ENCODE data around the gene CENPW. TPM values are rescaled to one million over a fixed set of nuclear protein-coding genes. Genes with fewer than 3 reads are reported as not detected.

The CENPW gene
- total RNA-seq, 1 experiment from 2014 or later = 13.6 TPM

DNA sequence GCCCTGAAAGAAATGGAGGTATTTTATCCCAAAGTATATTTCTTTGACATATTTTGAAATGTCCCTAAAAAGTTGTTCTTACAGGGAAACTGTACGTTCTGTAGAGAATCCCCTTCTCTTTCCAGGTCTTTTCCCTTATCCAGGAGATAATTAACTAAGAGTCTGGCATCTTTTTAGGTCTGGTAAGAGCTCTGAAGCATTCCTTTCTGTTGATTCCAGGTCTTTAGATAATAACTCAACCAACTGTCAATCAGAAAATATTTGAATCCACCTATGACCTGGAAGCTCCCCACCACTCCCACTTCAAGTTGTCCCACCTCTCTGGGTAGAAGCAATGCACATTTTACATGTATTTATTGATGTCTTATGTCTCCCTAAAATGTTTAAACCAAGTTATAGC lies 26.0 kb upstream of the CENPW start:
- no peak overlapping the region for H3K9ac ChIP-seq (ENCODE audit: low read length)
- no peaks in the 10 kb centered on the region for H3K9me3 ChIP-seq (ENCODE audit: low read length)
- H3K9me2 ChIP-seq (replicated peaks; ENCODE audit: insufficient read depth, low read length) = no peaks in the 10 kb centered on the region
- no peak overlapping the region for H3K4me2 ChIP-seq (ENCODE audit: low read depth, low read length, poor library complexity, severe bottlenecking)
- no peak for DNase-seq
- H3K36me3 ChIP-seq (ENCODE audit: insufficient read depth, low read length) = no peaks in the 10 kb centered on the region
- no peaks in the 10 kb centered on the region for H3K27me3 ChIP-seq (ENCODE audit: low read length)
- no peak overlapping the region for H2AFZ ChIP-seq (ENCODE audit: low read length)
- H4K20me1 ChIP-seq (ENCODE audit: insufficient read depth, low read depth, low read length) = no peaks in the 10 kb centered on the region
- H3K4me1 ChIP-seq (ENCODE audit: low read length) = no peaks in the 10 kb centered on the region; the same call in 1 of the 2 replicates
- H3K27ac ChIP-seq (ENCODE audit: low read length) = no peak overlapping the region
- H3K4me3 ChIP-seq (ENCODE audit: low read length) = no peak overlapping the region
- no peaks in the 10 kb centered on the region for H3K79me2 ChIP-seq (ENCODE audit: low read length)

DNA sequence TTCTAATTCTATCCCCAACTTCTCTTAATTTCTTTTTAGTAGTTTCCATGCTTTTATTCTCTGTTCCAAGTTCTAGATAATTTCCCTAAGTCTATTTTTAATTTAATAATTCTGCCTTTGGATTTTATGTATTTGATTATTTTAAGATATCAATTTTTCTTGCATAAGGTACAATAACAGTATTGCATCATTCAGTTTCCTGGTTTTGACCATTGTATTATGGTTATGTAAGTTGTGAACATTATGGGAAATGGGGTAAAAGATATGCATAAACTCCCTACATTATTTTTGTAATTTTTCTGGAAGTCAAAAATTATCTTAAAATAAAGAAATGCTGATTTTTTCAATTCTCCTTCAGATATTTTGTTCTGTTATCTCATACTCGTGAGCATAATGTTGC lies 21.1 kb upstream of the CENPW start:
- H3K4me2 ChIP-seq (ENCODE audit: low read depth, low read length, poor library complexity, severe bottlenecking) = no peak overlapping the region
- H3K79me2 ChIP-seq (ENCODE audit: low read length) = no peaks in the 10 kb centered on the region
- H3K9ac ChIP-seq (ENCODE audit: low read length) = no peak overlapping the region
- no peaks in the 10 kb centered on the region for H3K9me2 ChIP-seq (replicated peaks; ENCODE audit: insufficient read depth, low read length)
- DNase-seq = no peak
- no peak overlapping the region for H3K27ac ChIP-seq (ENCODE audit: low read length)
- H3K27me3 ChIP-seq (ENCODE audit: low read length) = no peaks in the 10 kb centered on the region
- no peak overlapping the region for H3K4me3 ChIP-seq (ENCODE audit: low read length)
- H3K4me1 ChIP-seq (ENCODE audit: low read length) = no peaks in the 10 kb centered on the region
- H3K36me3 ChIP-seq (ENCODE audit: insufficient read depth, low read length) = no peaks in the 10 kb centered on the region
- no peaks in the 10 kb centered on the region for H3K9me3 ChIP-seq (ENCODE audit: low read length)
- H2AFZ ChIP-seq (ENCODE audit: low read length) = no peak overlapping the region
- no peaks in the 10 kb centered on the region; the same call in 1 of the 2 replicates for H4K20me1 ChIP-seq (ENCODE audit: insufficient read depth, low read depth, low read length)

DNA sequence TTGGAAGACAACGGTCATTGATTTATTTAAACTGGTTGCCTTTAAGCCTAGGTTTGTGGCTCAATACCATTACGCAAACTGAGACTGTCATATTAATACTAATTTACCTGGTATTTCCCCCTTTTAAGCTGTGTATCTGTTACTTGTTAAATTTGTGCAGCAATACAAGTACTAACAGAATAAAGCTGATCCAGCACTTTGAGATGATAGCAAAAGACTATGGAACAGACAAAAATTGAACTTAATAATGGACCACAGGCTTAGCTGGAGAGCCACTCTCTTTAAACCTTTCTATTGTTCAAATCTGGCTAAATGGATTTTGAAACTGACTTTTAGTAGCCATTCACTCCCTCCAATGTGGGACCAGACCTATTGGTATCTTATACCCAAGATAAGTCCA lies 6.2 kb upstream of the CENPW start:
- no peak overlapping the region for H2AFZ ChIP-seq (ENCODE audit: low read length)
- H3K4me1 ChIP-seq (ENCODE audit: low read length) = no peaks in the 10 kb centered on the region
- H3K36me3 ChIP-seq (ENCODE audit: insufficient read depth, low read length) = no peaks in the 10 kb centered on the region
- no peaks in the 10 kb centered on the region for H3K9me3 ChIP-seq (ENCODE audit: low read length)
- H3K27me3 ChIP-seq (ENCODE audit: low read length) = no peaks in the 10 kb centered on the region
- H3K27ac ChIP-seq (ENCODE audit: low read length) = no peak overlapping the region
- no peaks in the 10 kb centered on the region for H3K79me2 ChIP-seq (ENCODE audit: low read length)
- H3K9me2 ChIP-seq (replicated peaks; ENCODE audit: insufficient read depth, low read length) = no peaks in the 10 kb centered on the region
- DNase-seq = no peak
- H3K4me2 ChIP-seq (ENCODE audit: low read depth, low read length, poor library complexity, severe bottlenecking) = no peak overlapping the region
- H3K4me3 ChIP-seq (ENCODE audit: low read length) = no peak overlapping the region
- H4K20me1 ChIP-seq (ENCODE audit: insufficient read depth, low read depth, low read length) = no peaks in the 10 kb centered on the region
- no peak overlapping the region for H3K9ac ChIP-seq (ENCODE audit: low read length)

DNA sequence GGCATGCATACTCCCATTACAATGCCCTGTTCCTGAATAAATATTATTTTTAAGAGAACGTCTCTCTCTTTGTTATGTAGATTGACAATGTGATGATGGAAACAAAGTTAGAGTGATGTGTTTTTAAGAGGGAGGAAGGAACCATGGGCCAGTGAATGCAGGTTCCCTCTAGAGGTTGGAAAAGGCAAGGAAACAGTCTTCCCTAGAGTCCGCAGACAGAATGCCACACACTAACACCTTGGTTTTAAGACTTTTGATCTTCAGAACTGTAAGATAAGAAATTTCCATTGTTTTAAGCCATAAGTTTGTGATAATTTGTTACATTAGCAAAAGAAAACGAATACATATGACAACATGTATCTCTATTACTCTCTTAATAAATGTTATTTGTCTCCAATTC lies 4.7 kb upstream of the CENPW start:
- Histone ChIP-seq H3K79me2 (ENCODE audit: low read length) (no peaks in the 10 kb centered on the region), H2AFZ (ENCODE audit: low read length) (no peak overlapping the region), H3K4me1 (ENCODE audit: low read length) (peaks cover 4% of the 10 kb centered on the region), H3K9ac (ENCODE audit: low read length) (no peak overlapping the region), H3K9me3 (ENCODE audit: low read length) (no peaks in the 10 kb centered on the region), H3K4me3 (ENCODE audit: low read length) (no peak overlapping the region), H3K27me3 (ENCODE audit: low read length) (no peaks in the 10 kb centered on the region), H3K9me2 (replicated peaks; ENCODE audit: insufficient read depth, low read length) (no peaks in the 10 kb centered on the region), H3K4me2 (ENCODE audit: low read depth, low read length, poor library complexity, severe bottlenecking) (no peak overlapping the region), H3K36me3 (ENCODE audit: insufficient read depth, low read length) (no peaks in the 10 kb centered on the region), H3K27ac (ENCODE audit: low read length) (no peak overlapping the region), H4K20me1 (ENCODE audit: insufficient read depth, low read depth, low read length) (no peaks in the 10 kb centered on the region)
- no peak for DNase-seq

DNA sequence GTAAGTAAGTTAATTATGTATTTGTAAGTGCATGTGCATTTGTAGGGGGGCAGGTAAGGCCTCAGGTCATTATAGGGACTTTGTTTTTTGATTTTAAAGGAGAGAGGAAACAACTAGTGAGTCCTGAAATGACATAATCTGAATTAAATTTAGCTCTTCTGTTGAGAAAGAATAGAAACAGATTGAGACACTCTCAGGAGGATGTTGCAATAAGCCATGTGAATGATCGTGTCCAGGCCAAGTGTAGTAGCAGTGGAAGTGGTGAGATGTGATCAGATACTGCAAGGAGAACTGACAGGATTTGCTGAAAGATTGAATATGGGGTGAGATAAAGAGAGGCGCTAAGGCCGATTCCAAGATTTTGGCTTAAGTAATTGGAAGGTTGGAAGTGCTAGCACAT lies 2.6 kb upstream of the CENPW start:
- Histone ChIP-seq H3K4me2 (ENCODE audit: low read depth, low read length, poor library complexity, severe bottlenecking) (no peak overlapping the region), H3K4me1 (ENCODE audit: low read length) (peaks cover 21% of the 10 kb centered on the region), H3K27me3 (ENCODE audit: low read length) (no peaks in the 10 kb centered on the region), H3K9me2 (replicated peaks; ENCODE audit: insufficient read depth, low read length) (no peaks in the 10 kb centered on the region), H4K20me1 (ENCODE audit: insufficient read depth, low read depth, low read length) (no peaks in the 10 kb centered on the region), H2AFZ (ENCODE audit: low read length) (no peak overlapping the region), H3K4me3 (ENCODE audit: low read length) (no peak overlapping the region), H3K9me3 (ENCODE audit: low read length) (no peaks in the 10 kb centered on the region), H3K79me2 (ENCODE audit: low read length) (peaks cover 21% of the 10 kb centered on the region), H3K36me3 (ENCODE audit: insufficient read depth, low read length) (no peaks in the 10 kb centered on the region), H3K9ac (ENCODE audit: low read length) (no peak overlapping the region), H3K27ac (ENCODE audit: low read length) (no peak overlapping the region)
- DNase-seq = no peak

DNA sequence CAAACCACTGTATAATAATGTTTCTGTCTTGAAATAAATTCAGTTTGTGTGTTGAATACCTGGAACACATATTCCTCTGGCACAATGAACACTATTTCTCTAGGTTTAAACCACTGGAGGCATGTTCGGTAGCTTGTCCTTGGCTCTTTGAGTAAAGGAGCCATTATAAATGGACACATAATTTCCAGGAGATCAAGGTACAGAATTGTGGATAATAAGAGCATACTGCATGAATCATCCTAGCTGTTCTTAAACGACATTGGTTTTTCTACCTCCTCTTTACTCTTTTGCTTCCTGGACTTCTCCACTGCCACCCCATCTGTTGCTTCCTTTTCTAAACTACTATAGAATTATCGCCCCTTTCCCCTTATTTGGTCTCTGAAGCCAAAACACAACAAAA lies 1.2 kb downstream of the CENPW start:
- no peak overlapping the region for H2AFZ ChIP-seq (ENCODE audit: low read length)
- H3K36me3 ChIP-seq (ENCODE audit: insufficient read depth, low read length) = no peaks in the 10 kb centered on the region
- H3K9me2 ChIP-seq (replicated peaks; ENCODE audit: insufficient read depth, low read length) = no peaks in the 10 kb centered on the region
- no peaks in the 10 kb centered on the region for H3K27me3 ChIP-seq (ENCODE audit: low read length)
- H3K27ac ChIP-seq (ENCODE audit: low read length) = no peak overlapping the region
- peak overlapping the region; percentile 77 for H3K4me3 ChIP-seq (ENCODE audit: low read length)
- peaks cover 32% of the 10 kb centered on the region for H3K4me1 ChIP-seq (ENCODE audit: low read length)
- DNase-seq = no peak
- H3K9me3 ChIP-seq (ENCODE audit: low read length) = no peaks in the 10 kb centered on the region
- peak overlapping the region; percentile 70 for H3K9ac ChIP-seq (ENCODE audit: low read length)
- peaks cover 57% of the 10 kb centered on the region for H3K79me2 ChIP-seq (ENCODE audit: low read length)
- H3K4me2 ChIP-seq (ENCODE audit: low read depth, low read length, poor library complexity, severe bottlenecking) = peak overlapping the region; percentile 99
- H4K20me1 ChIP-seq (ENCODE audit: insufficient read depth, low read depth, low read length) = no peaks in the 10 kb centered on the region

DNA sequence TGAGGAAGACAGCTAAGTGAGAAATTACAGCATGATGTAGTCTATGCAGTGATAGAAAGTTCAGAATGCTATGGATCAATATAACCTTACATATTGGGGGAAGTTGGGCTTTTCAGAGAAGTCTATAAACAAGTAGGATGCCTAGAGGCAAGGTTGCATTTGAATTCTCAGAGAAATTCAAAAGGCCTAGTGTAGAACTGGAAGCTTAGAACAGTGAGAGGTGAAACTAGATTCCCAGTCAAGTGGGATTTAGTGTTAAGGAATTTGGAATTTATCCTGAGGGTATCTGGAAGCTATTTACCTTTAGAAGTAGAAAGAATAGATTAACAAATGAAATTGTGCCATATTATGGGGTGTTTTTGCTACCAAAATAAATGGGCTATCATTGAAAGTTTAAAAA lies 4.3 kb downstream of the CENPW start:
- Histone ChIP-seq H3K9me3 (ENCODE audit: low read length) (no peaks in the 10 kb centered on the region), H3K36me3 (ENCODE audit: insufficient read depth, low read length) (peaks cover 20% of the 10 kb centered on the region), H3K4me3 (ENCODE audit: low read length) (no peak overlapping the region), H3K9me2 (replicated peaks; ENCODE audit: insufficient read depth, low read length) (no peaks in the 10 kb centered on the region), H3K27ac (ENCODE audit: low read length) (no peak overlapping the region), H3K4me1 (ENCODE audit: low read length) (peaks cover 32% of the 10 kb centered on the region), H3K79me2 (ENCODE audit: low read length) (peaks cover 75% of the 10 kb centered on the region), H3K4me2 (ENCODE audit: low read depth, low read length, poor library complexity, severe bottlenecking) (no peak overlapping the region), H3K9ac (ENCODE audit: low read length) (no peak overlapping the region), H2AFZ (ENCODE audit: low read length) (no peak overlapping the region), H3K27me3 (ENCODE audit: low read length) (no peaks in the 10 kb centered on the region), H4K20me1 (ENCODE audit: insufficient read depth, low read depth, low read length) (no peaks in the 10 kb centered on the region)
- no peak for DNase-seq

DNA sequence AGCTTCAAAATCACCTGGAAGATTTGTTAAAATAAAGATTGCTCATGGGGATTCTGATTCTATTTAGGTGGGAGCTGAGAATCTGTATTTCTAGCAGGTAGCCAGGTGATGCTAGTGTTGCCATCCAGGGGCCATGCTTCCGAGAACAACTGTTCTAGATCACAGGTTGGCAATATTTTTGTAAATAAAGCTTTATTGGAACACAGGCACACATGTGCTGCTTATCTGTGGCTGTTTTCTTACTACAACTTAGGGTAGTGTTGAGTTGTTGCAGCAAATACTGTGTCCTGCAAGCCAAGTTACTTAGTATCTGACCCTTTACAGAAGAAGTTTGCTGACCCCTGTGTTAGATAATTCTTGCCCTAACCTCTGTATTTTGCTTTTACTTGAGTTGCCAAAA lies 12.0 kb downstream of the CENPW start:
- no peaks in the 10 kb centered on the region for H3K4me1 ChIP-seq (ENCODE audit: low read length)
- H3K27me3 ChIP-seq (ENCODE audit: low read length) = no peaks in the 10 kb centered on the region
- no peak overlapping the region for H2AFZ ChIP-seq (ENCODE audit: low read length)
- no peaks in the 10 kb centered on the region for H4K20me1 ChIP-seq (ENCODE audit: insufficient read depth, low read depth, low read length)
- H3K9me2 ChIP-seq (replicated peaks; ENCODE audit: insufficient read depth, low read length) = no peaks in the 10 kb centered on the region
- H3K9ac ChIP-seq (ENCODE audit: low read length) = no peak overlapping the region
- no peak for DNase-seq
- H3K79me2 ChIP-seq (ENCODE audit: low read length) = peaks cover 16% of the 10 kb centered on the region
- H3K4me2 ChIP-seq (ENCODE audit: low read depth, low read length, poor library complexity, severe bottlenecking) = no peak overlapping the region
- peaks cover 4% of the 10 kb centered on the region; the same call in 1 of the 2 replicates for H3K9me3 ChIP-seq (ENCODE audit: low read length)
- peaks cover 39% of the 10 kb centered on the region for H3K36me3 ChIP-seq (ENCODE audit: insufficient read depth, low read length)
- no peak overlapping the region for H3K4me3 ChIP-seq (ENCODE audit: low read length)
- no peak overlapping the region for H3K27ac ChIP-seq (ENCODE audit: low read length)

DNA sequence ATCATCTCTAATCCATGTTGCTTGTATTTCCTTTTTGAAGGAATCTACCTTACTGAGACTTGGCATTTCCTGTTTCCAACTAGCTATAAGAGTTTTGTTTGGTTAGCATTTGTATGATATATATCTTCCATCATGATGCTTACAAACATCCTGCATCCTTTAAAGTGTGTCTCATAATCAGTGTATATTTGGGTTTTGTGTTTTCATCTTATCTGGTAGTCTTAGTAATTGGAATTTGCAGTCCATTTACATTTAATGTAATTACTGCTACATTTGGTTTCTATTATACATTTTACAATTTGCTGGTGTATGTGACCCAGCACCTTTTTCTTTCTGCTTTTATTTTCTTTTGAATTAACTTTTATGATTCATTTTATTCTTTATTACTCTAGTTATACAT lies 12.6 kb downstream of the CENPW start:
- Histone ChIP-seq H3K9me2 (replicated peaks; ENCODE audit: insufficient read depth, low read length) (no peaks in the 10 kb centered on the region), H3K27ac (ENCODE audit: low read length) (no peak overlapping the region), H3K27me3 (ENCODE audit: low read length) (no peaks in the 10 kb centered on the region), H3K79me2 (ENCODE audit: low read length) (peaks cover 16% of the 10 kb centered on the region; the same call in 1 of the 2 replicates), H3K4me1 (ENCODE audit: low read length) (no peaks in the 10 kb centered on the region), H2AFZ (ENCODE audit: low read length) (no peak overlapping the region), H3K9ac (ENCODE audit: low read length) (no peak overlapping the region), H3K4me2 (ENCODE audit: low read depth, low read length, poor library complexity, severe bottlenecking) (no peak overlapping the region), H3K36me3 (ENCODE audit: insufficient read depth, low read length) (peaks cover 33% of the 10 kb centered on the region), H3K4me3 (ENCODE audit: low read length) (no peak overlapping the region), H4K20me1 (ENCODE audit: insufficient read depth, low read depth, low read length) (no peaks in the 10 kb centered on the region), H3K9me3 (ENCODE audit: low read length) (peaks cover 4% of the 10 kb centered on the region; the same call in 1 of the 2 replicates)
- no peak for DNase-seq
